Measurements from ENCODE around the gene MYO18B. TPM values are rescaled to one million over a fixed set of nuclear protein-coding genes. Genes with fewer than 3 reads are reported as not detected.

MYO18B gene
- total RNA-seq, 1 experiment from 2014 or later, result 0.07 TPM

DNA sequence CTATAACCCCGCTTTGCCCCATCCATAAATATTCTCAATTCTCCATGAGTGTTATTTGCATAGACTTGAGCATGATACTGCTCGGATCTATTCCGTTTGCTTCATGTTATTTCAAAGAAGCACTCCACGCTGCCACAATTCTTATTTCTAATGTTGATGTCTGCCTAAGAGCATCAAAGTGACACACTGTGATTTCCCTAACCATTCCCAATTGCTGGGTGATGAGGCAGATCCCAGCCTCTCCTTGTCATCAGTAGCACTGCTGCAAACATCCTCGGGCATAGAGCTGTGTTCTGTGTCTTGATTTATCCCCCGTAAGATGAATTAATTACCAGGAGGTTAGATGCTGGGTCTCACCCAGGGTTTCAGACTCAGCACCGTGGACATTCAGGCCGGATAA lies 249.0 kb downstream of the MYO18B start:
- H3K4me1 ChIP-seq, result no peaks in the 10 kb centered on the region
- H3K9me3 Mint-ChIP-seq (ENCODE audit: unreplicated experiment), result no peaks in the 10 kb centered on the region
- peaks cover 17% of the 10 kb centered on the region for H3K27me3 Mint-ChIP-seq (ENCODE audit: insufficient read depth, unreplicated experiment)
- intact Hi-C loops (cut with micrococcal nuclease; ENCODE audit: unreplicated experiment), result no loop called here
- H3K27ac Mint-ChIP-seq (ENCODE audit: unreplicated experiment), result no peak overlapping the region
- no peak overlapping the region for H3K4me3 Mint-ChIP-seq (ENCODE audit: unreplicated experiment)
- no peaks in the 10 kb centered on the region for H3K36me3 ChIP-seq (ENCODE audit: control insufficient read depth, insufficient read depth, low read length)
- no peaks in the 10 kb centered on the region for H3K27me3 ChIP-seq (replicated peaks; ENCODE audit: control insufficient read depth, insufficient read depth, low read length)
- H3K4me1 Mint-ChIP-seq (ENCODE audit: low read depth, unreplicated experiment), result no peaks in the 10 kb centered on the region
- BruUV-seq (replicated peaks), result no TSS peak
- no peaks in the 10 kb centered on the region for H3K9me3 ChIP-seq
- ChIA-PET CTCF (no interaction called here), POLR2A (no interaction called here)
- H3K4me3 ChIP-seq (ENCODE audit: low read depth, low read length), result no peak overlapping the region
- DNase-seq, result no peak
- no peaks in the 10 kb centered on the region for H3K36me3 Mint-ChIP-seq (ENCODE audit: insufficient read depth, unreplicated experiment)
- TF ChIP-seq, protein P1, sequence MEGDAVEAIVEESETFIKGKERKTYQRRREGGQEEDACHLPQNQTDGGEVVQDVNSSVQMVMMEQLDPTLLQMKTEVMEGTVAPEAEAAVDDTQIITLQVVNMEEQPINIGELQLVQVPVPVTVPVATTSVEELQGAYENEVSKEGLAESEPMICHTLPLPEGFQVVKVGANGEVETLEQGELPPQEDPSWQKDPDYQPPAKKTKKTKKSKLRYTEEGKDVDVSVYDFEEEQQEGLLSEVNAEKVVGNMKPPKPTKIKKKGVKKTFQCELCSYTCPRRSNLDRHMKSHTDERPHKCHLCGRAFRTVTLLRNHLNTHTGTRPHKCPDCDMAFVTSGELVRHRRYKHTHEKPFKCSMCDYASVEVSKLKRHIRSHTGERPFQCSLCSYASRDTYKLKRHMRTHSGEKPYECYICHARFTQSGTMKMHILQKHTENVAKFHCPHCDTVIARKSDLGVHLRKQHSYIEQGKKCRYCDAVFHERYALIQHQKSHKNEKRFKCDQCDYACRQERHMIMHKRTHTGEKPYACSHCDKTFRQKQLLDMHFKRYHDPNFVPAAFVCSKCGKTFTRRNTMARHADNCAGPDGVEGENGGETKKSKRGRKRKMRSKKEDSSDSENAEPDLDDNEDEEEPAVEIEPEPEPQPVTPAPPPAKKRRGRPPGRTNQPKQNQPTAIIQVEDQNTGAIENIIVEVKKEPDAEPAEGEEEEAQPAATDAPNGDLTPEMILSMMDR (IDR thresholded peaks at IDR 0.05; ENCODE audit: insufficient read depth in 1 of 2, low read depth in 1 of 2, low read length in 1 of 2, severe bottlenecking in 1 of 2, unreplicated experiment in 1 of 2), result no peak

DNA sequence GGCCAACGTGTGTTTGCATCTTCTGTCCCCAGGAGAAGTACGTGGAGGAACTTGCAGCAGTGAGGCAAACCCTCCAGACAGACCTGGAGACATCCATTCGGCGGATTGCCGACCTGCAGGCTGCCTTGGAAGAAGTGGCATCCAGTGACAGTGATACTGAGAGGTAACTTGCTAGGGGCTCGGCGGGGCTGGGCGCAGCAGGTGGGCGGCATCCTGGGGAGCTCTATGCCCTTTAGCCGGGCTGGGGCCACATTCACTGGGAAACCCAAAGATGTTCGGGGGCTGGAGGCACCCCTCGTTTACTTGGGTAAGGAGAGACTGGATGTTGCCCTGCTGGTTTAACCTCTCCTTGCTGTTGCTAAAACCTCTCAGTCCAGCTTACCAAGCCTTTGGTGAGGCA lies 250.3 kb downstream of the MYO18B start:
- Histone ChIP-seq H3K4me3 (ENCODE audit: low read depth, low read length) (no peak overlapping the region), H3K36me3 (ENCODE audit: control insufficient read depth, insufficient read depth, low read length) (no peaks in the 10 kb centered on the region), H3K27me3 (replicated peaks; ENCODE audit: control insufficient read depth, insufficient read depth, low read length) (no peaks in the 10 kb centered on the region), H3K9me3 (no peaks in the 10 kb centered on the region), H3K4me1 (no peaks in the 10 kb centered on the region)
- BruUV-seq (replicated peaks), result no TSS peak
- no peaks in the 10 kb centered on the region for H3K36me3 Mint-ChIP-seq (ENCODE audit: insufficient read depth, unreplicated experiment)
- no peak overlapping the region for H3K4me3 Mint-ChIP-seq (ENCODE audit: unreplicated experiment)
- no peak overlapping the region for H3K27ac Mint-ChIP-seq (ENCODE audit: unreplicated experiment)
- H3K9me3 Mint-ChIP-seq (ENCODE audit: unreplicated experiment), result no peaks in the 10 kb centered on the region
- TF ChIP-seq, protein P1 (IDR thresholded peaks at IDR 0.05; ENCODE audit: insufficient read depth in 1 of 2, low read depth in 1 of 2, low read length in 1 of 2, severe bottlenecking in 1 of 2, unreplicated experiment in 1 of 2), result no peak
- CTCF ChIA-PET, result no interaction called here
- intact Hi-C loops (cut with micrococcal nuclease; ENCODE audit: unreplicated experiment), result no loop called here
- H3K4me1 Mint-ChIP-seq (ENCODE audit: low read depth, unreplicated experiment), result no peaks in the 10 kb centered on the region
- DNase-seq, result no peak
- H3K27me3 Mint-ChIP-seq (ENCODE audit: insufficient read depth, unreplicated experiment), result peaks cover 22% of the 10 kb centered on the region
- POLR2A ChIA-PET, result no interaction called here

DNA sequence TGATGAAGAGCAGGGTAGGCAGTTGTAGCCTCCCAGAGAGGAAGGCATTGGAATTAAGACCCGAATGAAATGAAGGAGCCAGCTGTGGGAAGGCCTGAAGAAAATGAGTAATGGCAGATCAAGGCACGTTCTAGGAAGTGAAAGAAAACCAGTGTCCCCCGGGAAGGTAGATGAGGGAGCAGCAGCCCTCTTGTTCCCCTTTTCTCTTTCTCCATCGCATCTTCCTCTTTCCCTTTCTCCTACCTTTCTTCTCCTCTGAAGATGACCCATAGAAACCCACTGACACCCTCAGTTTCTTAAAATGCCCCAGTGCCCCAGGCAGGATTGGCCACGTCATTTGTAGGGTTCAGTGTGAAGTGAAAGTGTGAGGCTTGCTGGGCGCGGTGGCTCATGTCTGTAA lies 254.7 kb downstream of the MYO18B start:
- intact Hi-C loops (cut with micrococcal nuclease; ENCODE audit: unreplicated experiment), result no loop called here
- peaks cover 16% of the 10 kb centered on the region for H3K27me3 Mint-ChIP-seq (ENCODE audit: insufficient read depth, unreplicated experiment)
- H3K4me1 Mint-ChIP-seq (ENCODE audit: low read depth, unreplicated experiment), result no peaks in the 10 kb centered on the region
- Histone ChIP-seq H3K4me3 (ENCODE audit: low read depth, low read length) (no peak overlapping the region), H3K27me3 (replicated peaks; ENCODE audit: control insufficient read depth, insufficient read depth, low read length) (no peaks in the 10 kb centered on the region), H3K4me1 (no peaks in the 10 kb centered on the region), H3K36me3 (ENCODE audit: control insufficient read depth, insufficient read depth, low read length) (no peaks in the 10 kb centered on the region), H3K9me3 (no peaks in the 10 kb centered on the region)
- no peak overlapping the region for H3K4me3 Mint-ChIP-seq (ENCODE audit: unreplicated experiment)
- no peak for DNase-seq
- no peaks in the 10 kb centered on the region for H3K36me3 Mint-ChIP-seq (ENCODE audit: insufficient read depth, unreplicated experiment)
- TF ChIP-seq, protein P1 (IDR thresholded peaks at IDR 0.05; ENCODE audit: insufficient read depth in 1 of 2, low read depth in 1 of 2, low read length in 1 of 2, severe bottlenecking in 1 of 2, unreplicated experiment in 1 of 2), result no peak
- H3K27ac Mint-ChIP-seq (ENCODE audit: unreplicated experiment), result no peak overlapping the region
- ChIA-PET POLR2A (no interaction called here), CTCF (no interaction called here)
- BruUV-seq (replicated peaks), result no TSS peak
- H3K9me3 Mint-ChIP-seq (ENCODE audit: unreplicated experiment), result no peaks in the 10 kb centered on the region
